SK-N-SH (cell line): ENCODE data around the gene MET. TPM values are rescaled to one million over a fixed set of nuclear protein-coding genes. Genes with fewer than 3 reads are reported as not detected.

Experiments
- CTCF ChIA-PET: fragments of 300-600, 350-600 bp; formaldehyde crosslinking; extraction: SDS; loops from one replicate; lab custom pipeline; 2021; lab: Yijun Ruan, JAX
- POLR2A ChIA-PET: fragments of 350-600 bp; sonication (Branson Sonifier 250); formaldehyde crosslinking; extraction: SDS; loops from one replicate; lab custom pipeline; 2020; ENCODE audit warnings: antibody characterized with exemption, inconsistent platforms; lab: Yijun Ruan, JAX
- DNase-seq: peaks from one replicate; pipeline ENCODE4 v3.0.0; 2012
- H2AFZ ChIP-seq: fragments of 200-600 bp; sonication (generic); 2 replicates; pipeline ENCODE4 v1.8.1; 2016; ENCODE audit warnings: antibody characterized with exemption, mild to moderate bottlenecking, low read depth
- H3F3A ChIP-seq: fragments of 200-600 bp; sonication (generic); replicated peaks from 2 replicates; pipeline ENCODE3; 2016; ENCODE audit warnings: antibody characterized with exemption, mild to moderate bottlenecking; ENCODE audit not compliant: insufficient read depth
- H3K27ac ChIP-seq, 2 experiments: fragments of 200-500 bp in 1 of 2; fragments of 200-600 bp in 1 of 2; sonication (Bioruptor generic) in 1 of 2; sonication (generic), shearing (Covaris generic) in 1 of 2; 2 replicates each; pipeline versions ENCODE4 v1.5.1 to v1.6.1; 2014 to 2016; ENCODE audit warnings: low read depth in 2 of 2, inconsistent platforms in 1 of 2, low read length in 1 of 2, mild to moderate bottlenecking in 1 of 2, mixed read lengths in 1 of 2
- H3K27me3 ChIP-seq: fragments of 200-600 bp; sonication (generic), shearing (Covaris generic); 2 replicates; pipeline ENCODE4 v1.6.1; 2016; ENCODE audit warnings: mixed run types; ENCODE audit not compliant: insufficient read depth
- H3K36me3 ChIP-seq, 2 experiments: fragments of 200-500 bp in 1 of 2; fragments of 200-600 bp in 1 of 2; sonication (Bioruptor generic) in 1 of 2; sonication (generic) in 1 of 2; replicated peaks in 1 of 2; 2 replicates each; pipeline versions ENCODE3 to v1.5.1; 2014 to 2016; ENCODE audit warnings: low read length in 1 of 2, mild to moderate bottlenecking in 1 of 2; ENCODE audit not compliant: insufficient read depth in 2 of 2, control insufficient read depth in 1 of 2
- H3K4me1 ChIP-seq, 2 experiments: fragments of 200-500 bp in 1 of 2; fragments of 200-600 bp in 1 of 2; sonication (Bioruptor generic) in 1 of 2; sonication (generic), shearing (Covaris generic) in 1 of 2; 2 replicates each; pipeline versions ENCODE4 v1.5.1 to v1.6.1; 2014 to 2016; ENCODE audit warnings: low read depth in 1 of 2, low read length in 1 of 2, mixed run types in 1 of 2; ENCODE audit not compliant: insufficient read depth in 2 of 2, control insufficient read depth in 1 of 2
- H3K4me2 ChIP-seq: fragments of 200-600 bp; sonication (generic), shearing (Covaris generic); 2 replicates; pipeline ENCODE4 v1.6.1; 2017; ENCODE audit warnings: mixed run types
- H3K4me3 ChIP-seq, 2 experiments: fragments of 200-500 bp in 1 of 2; fragments of 200-600 bp in 1 of 2; sonication (Bioruptor generic) in 1 of 2; sonication (generic), shearing (Covaris generic) in 1 of 2; 2 replicates each; pipeline versions ENCODE4 v1.5.1 to v1.8.1; 2014 to 2016; ENCODE audit warnings: low read depth in 2 of 2, inconsistent platforms in 1 of 2, low read length in 1 of 2, mild to moderate bottlenecking in 1 of 2, mixed read lengths in 1 of 2, moderate library complexity in 1 of 2
- H3K79me2 ChIP-seq: fragments of 200-600 bp; sonication (generic); 2 replicates; pipeline ENCODE4 v1.8.1; 2017; ENCODE audit warnings: mild to moderate bottlenecking; ENCODE audit not compliant: insufficient read depth
- H3K9ac ChIP-seq: fragments of 200-600 bp; sonication (generic); 2 replicates; pipeline ENCODE4 v1.6.1; 2017; ENCODE audit warnings: mixed run types
- H3K9me2 ChIP-seq: fragments of 200-600 bp; sonication (generic); 2 replicates; pipeline ENCODE4 v1.6.1; 2017; ENCODE audit warnings: mixed run types
- H3K9me3 ChIP-seq: fragments of 200-600 bp; sonication (generic); 2 replicates; pipeline ENCODE4 v1.6.1; 2017; ENCODE audit warnings: mixed run types, mild to moderate bottlenecking, moderate library complexity
- H4K20me1 ChIP-seq: fragments of 200-600 bp; sonication (generic); 2 replicates; pipeline ENCODE4 v1.6.1; 2017; ENCODE audit warnings: mild to moderate bottlenecking, mixed run types; ENCODE audit not compliant: insufficient read depth
- EZH2phosphoT487 ChIP-seq: fragments of 200-600 bp; sonication (generic); IDR thresholded peaks from 2 replicates; pipeline ENCODE4 v1.6.1; 2017; ENCODE audit warnings: low read depth, mixed run types, mild to moderate bottlenecking, antibody characterized with exemption, moderate library complexity, borderline replicate concordance
- FOSL2 ChIP-seq: IDR thresholded peaks from 2 replicates; pipeline ENCODE4 v1.4.0; 2012; ENCODE audit warnings: low read depth, mild to moderate bottlenecking, moderate library complexity, borderline replicate concordance
- GABPA ChIP-seq: IDR thresholded peaks from 2 replicates; pipeline ENCODE4 v1.4.0; 2012; ENCODE audit warnings: low read depth, mild to moderate bottlenecking
- JUND ChIP-seq: IDR thresholded peaks from 2 replicates; pipeline ENCODE4 v1.4.0; 2012
- NFIC ChIP-seq: IDR thresholded peaks from 2 replicates; pipeline ENCODE4 v1.4.0; 2012; ENCODE audit warnings: borderline replicate concordance
- RAD21 ChIP-seq: IDR thresholded peaks from 2 replicates; pipeline ENCODE4 v1.6.1; 2012; ENCODE audit warnings: mild to moderate bottlenecking, low read length
- RCOR1 ChIP-seq: fragments of 150-350 bp; IDR thresholded peaks from 2 replicates; pipeline ENCODE4 v1.6.1; 2017; ENCODE audit warnings: antibody characterized with exemption, low read length
- RFX5 ChIP-seq: IDR thresholded peaks from 2 replicates; pipeline ENCODE4 v1.6.1; 2012; ENCODE audit warnings: mild to moderate bottlenecking, improper control_type of control experiment, low read length
- RXRA ChIP-seq: IDR thresholded peaks from 2 replicates; pipeline ENCODE4 v1.4.0; 2012; ENCODE audit warnings: low read depth, mild to moderate bottlenecking, borderline replicate concordance
- SIN3A ChIP-seq: IDR thresholded peaks from 2 replicates; pipeline ENCODE4 v1.6.1; 2012; ENCODE audit warnings: low read depth, mild to moderate bottlenecking, low read length, moderate library complexity, borderline replicate concordance
- SMC3 ChIP-seq: IDR thresholded peaks from 2 replicates; pipeline ENCODE4 v1.6.1; 2012; ENCODE audit warnings: low read depth, low read length, improper control_type of control experiment
- TCF12 ChIP-seq: IDR thresholded peaks from 2 replicates; pipeline ENCODE4 v1.4.0; 2012
- YY1 ChIP-seq: IDR thresholded peaks from 2 replicates; pipeline ENCODE4 v1.4.0; 2012; ENCODE audit warnings: low read depth, mild to moderate bottlenecking
- WGBS: methylation state at CpG from one replicate; pipeline ENCODE4 v1.1.6; 2017; ENCODE audit warnings: low lambda C conversion rate; 5-methylcytosine and 5-hydroxymethylcytosine counted together
- polyA plus RNA-seq, 3 experiments: library from polyadenylated mRNA; depleted of rRNA; stranded (reverse); fragments of >200 nt; gene quantifications; 2 replicates each; pipeline ENCODE4 v1.2.3, GENCODE V29; 2012
- TF ChIP-seq, protein P1 (sequence below): IDR thresholded peaks from 2 replicates; pipeline ENCODE4; 2012
- TF ChIP-seq, protein P2 (sequence below): fragments of 200-600 bp; sonication (generic); IDR thresholded peaks from 2 replicates; pipeline ENCODE4 v1.6.1; 2017; ENCODE audit warnings: antibody characterized with exemption, mild to moderate bottlenecking, moderate library complexity
- TF ChIP-seq, protein P3 (sequence below): fragments of 150-350 bp; IDR thresholded peaks from 2 replicates; pipeline ENCODE4 v1.6.1; 2017; ENCODE audit warnings: antibody characterized with exemption, low read length, low read depth, borderline replicate concordance
- TF ChIP-seq, protein P4 (sequence below): IDR thresholded peaks from 2 replicates; pipeline ENCODE4 v1.6.1; 2012; ENCODE audit warnings: mild to moderate bottlenecking, low read depth, low read length, moderate library complexity

The MET gene
- polyA plus RNA-seq, 1 of the 3 experiments (the other 2 are of a cell fraction): 38.7 TPM

DNA sequence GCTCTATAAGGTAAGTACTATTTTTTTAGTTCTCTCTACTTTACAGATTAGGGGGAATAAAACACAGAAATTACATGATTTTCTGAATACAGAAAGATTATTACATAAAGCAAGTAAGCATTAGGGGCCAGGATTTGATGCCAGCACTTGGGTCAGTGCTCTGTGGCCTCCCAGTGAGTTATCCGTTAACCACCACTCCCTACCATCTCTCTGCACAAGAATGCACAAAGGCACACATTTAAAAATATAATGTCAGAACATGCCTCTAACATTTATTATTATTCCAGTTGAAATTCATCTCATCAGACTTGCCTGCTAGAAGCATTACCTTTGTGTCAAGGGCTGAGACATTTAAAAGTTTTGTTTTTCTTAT, 59.0 kb downstream of the MET start:
- 36% methylated on average over 1 of the region's 1 CpG for whole genome bisulfite sequencing
- H3K4me1 ChIP-seq: no peaks in the 10 kb centered on the region; a peak in 1 of 4 replicates
- TF ChIP-seq YY1 (no peak), NFIC (no peak), RFX5 (no peak), GABPA (no peak), SMC3 (no peak), RAD21 (no peak), TCF12 (no peak), RXRA (no peak), FOSL2 (no peak)
- TF ChIP-seq, protein P1, sequence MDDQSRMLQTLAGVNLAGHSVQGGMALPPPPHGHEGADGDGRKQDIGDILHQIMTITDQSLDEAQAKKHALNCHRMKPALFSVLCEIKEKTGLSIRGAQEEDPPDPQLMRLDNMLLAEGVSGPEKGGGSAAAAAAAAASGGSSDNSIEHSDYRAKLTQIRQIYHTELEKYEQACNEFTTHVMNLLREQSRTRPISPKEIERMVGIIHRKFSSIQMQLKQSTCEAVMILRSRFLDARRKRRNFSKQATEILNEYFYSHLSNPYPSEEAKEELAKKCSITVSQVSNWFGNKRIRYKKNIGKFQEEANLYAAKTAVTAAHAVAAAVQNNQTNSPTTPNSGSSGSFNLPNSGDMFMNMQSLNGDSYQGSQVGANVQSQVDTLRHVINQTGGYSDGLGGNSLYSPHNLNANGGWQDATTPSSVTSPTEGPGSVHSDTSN: no peak
- TF ChIP-seq, protein P2, sequence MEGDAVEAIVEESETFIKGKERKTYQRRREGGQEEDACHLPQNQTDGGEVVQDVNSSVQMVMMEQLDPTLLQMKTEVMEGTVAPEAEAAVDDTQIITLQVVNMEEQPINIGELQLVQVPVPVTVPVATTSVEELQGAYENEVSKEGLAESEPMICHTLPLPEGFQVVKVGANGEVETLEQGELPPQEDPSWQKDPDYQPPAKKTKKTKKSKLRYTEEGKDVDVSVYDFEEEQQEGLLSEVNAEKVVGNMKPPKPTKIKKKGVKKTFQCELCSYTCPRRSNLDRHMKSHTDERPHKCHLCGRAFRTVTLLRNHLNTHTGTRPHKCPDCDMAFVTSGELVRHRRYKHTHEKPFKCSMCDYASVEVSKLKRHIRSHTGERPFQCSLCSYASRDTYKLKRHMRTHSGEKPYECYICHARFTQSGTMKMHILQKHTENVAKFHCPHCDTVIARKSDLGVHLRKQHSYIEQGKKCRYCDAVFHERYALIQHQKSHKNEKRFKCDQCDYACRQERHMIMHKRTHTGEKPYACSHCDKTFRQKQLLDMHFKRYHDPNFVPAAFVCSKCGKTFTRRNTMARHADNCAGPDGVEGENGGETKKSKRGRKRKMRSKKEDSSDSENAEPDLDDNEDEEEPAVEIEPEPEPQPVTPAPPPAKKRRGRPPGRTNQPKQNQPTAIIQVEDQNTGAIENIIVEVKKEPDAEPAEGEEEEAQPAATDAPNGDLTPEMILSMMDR: no peak
- TF ChIP-seq, protein P3, sequence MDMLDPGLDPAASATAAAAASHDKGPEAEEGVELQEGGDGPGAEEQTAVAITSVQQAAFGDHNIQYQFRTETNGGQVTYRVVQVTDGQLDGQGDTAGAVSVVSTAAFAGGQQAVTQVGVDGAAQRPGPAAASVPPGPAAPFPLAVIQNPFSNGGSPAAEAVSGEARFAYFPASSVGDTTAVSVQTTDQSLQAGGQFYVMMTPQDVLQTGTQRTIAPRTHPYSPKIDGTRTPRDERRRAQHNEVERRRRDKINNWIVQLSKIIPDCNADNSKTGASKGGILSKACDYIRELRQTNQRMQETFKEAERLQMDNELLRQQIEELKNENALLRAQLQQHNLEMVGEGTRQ: no peak

DNA sequence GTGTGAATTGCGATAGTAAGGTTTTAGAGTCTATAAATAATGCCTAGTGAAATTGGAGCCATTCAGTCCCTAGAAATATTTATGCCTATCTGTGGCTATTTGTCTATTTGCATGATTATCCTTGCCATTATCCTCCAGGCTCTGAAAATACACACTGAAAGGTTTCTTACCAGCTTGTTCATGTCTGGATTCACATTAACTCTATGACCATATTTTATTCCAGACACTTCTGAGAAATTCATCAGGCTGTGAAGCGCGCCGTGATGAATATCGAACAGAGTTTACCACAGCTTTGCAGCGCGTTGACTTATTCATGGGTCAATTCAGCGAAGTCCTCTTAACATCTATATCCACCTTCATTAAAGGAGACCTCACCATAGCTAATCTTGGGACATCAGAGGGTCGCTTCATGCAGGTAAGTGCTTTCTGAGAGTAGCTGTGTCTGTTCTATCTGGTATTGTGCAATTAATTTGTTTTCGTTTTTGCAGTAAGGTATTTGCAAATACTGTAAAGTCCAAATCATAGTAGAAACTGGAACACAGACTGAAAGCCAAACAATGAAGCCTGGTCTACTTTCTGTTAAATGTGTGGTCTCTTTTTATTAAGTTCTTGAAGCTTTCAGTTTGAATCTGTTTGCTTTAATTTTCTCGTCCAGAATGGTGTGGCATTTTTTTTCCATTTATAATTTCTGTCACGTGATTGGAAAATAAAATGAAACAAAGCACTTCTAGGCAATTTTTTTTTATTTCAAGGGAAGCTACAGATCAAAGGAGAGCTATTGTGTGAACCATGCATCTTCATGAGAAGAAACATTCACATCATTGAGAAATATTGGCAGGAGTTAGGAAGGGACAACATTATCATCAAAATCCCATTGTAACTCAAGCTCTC, 59.7 kb downstream of the MET start:
- Histone ChIP-seq H2AFZ (no peak overlapping the region), H3K9ac (no peak overlapping the region), H3K27me3 (peaks cover 11% of the 10 kb centered on the region; the same call in 1 of the 2 replicates), H3K9me3 (no peaks in the 10 kb centered on the region), H3K4me3 (no peak overlapping the region), H4K20me1 (no peaks in the 10 kb centered on the region), H3K27ac (no peak overlapping the region), H3K4me1 (no peaks in the 10 kb centered on the region; a peak in 2 of 4 replicates), H3K79me2 (peaks cover 3% of the 10 kb centered on the region; the same call in 1 of the 2 replicates), H3K4me2 (no peak overlapping the region), H3K36me3 (peaks cover 14 to 23% of the 10 kb centered on the region in 2 experiments), H3F3A (no peaks in the 10 kb centered on the region), H3K9me2 (no peaks in the 10 kb centered on the region)
- ChIA-PET CTCF (interaction anchor here (0.6 to 1.2 kb wide), 4 partner anchors 41 to 396 kb away, joined by 3 read pairs; no protein-coding TSS in a partner anchor), POLR2A (no interaction called here)
- WGBS: 51% methylated on average over 12 of the region's 12 CpGs
- DNase-seq: no peak
- TF ChIP-seq SIN3A (no peak), TCF12 (no peak), SMC3 (no peak), RCOR1 (no peak), JUND (no peak), EZH2phosphoT487 (no peak)
- TF ChIP-seq, protein P3: no peak
- TF ChIP-seq, protein P4, sequence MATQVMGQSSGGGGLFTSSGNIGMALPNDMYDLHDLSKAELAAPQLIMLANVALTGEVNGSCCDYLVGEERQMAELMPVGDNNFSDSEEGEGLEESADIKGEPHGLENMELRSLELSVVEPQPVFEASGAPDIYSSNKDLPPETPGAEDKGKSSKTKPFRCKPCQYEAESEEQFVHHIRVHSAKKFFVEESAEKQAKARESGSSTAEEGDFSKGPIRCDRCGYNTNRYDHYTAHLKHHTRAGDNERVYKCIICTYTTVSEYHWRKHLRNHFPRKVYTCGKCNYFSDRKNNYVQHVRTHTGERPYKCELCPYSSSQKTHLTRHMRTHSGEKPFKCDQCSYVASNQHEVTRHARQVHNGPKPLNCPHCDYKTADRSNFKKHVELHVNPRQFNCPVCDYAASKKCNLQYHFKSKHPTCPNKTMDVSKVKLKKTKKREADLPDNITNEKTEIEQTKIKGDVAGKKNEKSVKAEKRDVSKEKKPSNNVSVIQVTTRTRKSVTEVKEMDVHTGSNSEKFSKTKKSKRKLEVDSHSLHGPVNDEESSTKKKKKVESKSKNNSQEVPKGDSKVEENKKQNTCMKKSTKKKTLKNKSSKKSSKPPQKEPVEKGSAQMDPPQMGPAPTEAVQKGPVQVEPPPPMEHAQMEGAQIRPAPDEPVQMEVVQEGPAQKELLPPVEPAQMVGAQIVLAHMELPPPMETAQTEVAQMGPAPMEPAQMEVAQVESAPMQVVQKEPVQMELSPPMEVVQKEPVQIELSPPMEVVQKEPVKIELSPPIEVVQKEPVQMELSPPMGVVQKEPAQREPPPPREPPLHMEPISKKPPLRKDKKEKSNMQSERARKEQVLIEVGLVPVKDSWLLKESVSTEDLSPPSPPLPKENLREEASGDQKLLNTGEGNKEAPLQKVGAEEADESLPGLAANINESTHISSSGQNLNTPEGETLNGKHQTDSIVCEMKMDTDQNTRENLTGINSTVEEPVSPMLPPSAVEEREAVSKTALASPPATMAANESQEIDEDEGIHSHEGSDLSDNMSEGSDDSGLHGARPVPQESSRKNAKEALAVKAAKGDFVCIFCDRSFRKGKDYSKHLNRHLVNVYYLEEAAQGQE: no peak

More for the DNA sequence above, 59.0 kb downstream of the MET start:
- H3K9ac ChIP-seq: no peak overlapping the region
- no peaks in the 10 kb centered on the region for H3K9me2 ChIP-seq
- peaks cover 3% of the 10 kb centered on the region; the same call in 1 of the 2 replicates for H3K79me2 ChIP-seq
- ChIA-PET POLR2A (no interaction called here), CTCF (interaction anchor here (0.7 to 1.2 kb wide), 2 partner anchors 52 to 139 kb away, joined by 3 read pairs; no protein-coding TSS in a partner anchor)
- H3K9me3 ChIP-seq: no peaks in the 10 kb centered on the region
- DNase-seq: no peak
- H3K4me3 ChIP-seq: no peak overlapping the region
- H3K27me3 ChIP-seq: peaks cover 16% of the 10 kb centered on the region; the same call in 1 of the 2 replicates
- peaks cover 14 to 23% of the 10 kb centered on the region in 2 experiments for H3K36me3 ChIP-seq
- H2AFZ ChIP-seq: no peak overlapping the region
- no peaks in the 10 kb centered on the region for H3F3A ChIP-seq
- H4K20me1 ChIP-seq: no peaks in the 10 kb centered on the region
- no peak overlapping the region for H3K27ac ChIP-seq
- no peak overlapping the region for H3K4me2 ChIP-seq
